Stimulated activated CD8-positive, alpha-beta memory T cell treated with anti-CD3 and anti-CD28 coated beads, Interleukin-12 subunit alpha, Interleukin-12 subunit beta, amount 100 ng/mL, for 24 hours (primary cell): ENCODE measurements around the gene RABEP1.

Experiments
- DNase-seq: peaks from one replicate; pipeline ENCODE4 v3.0.0-alpha.2; 2020; ENCODE audit errors: extremely low read depth

Gene RABEP1

DNA sequence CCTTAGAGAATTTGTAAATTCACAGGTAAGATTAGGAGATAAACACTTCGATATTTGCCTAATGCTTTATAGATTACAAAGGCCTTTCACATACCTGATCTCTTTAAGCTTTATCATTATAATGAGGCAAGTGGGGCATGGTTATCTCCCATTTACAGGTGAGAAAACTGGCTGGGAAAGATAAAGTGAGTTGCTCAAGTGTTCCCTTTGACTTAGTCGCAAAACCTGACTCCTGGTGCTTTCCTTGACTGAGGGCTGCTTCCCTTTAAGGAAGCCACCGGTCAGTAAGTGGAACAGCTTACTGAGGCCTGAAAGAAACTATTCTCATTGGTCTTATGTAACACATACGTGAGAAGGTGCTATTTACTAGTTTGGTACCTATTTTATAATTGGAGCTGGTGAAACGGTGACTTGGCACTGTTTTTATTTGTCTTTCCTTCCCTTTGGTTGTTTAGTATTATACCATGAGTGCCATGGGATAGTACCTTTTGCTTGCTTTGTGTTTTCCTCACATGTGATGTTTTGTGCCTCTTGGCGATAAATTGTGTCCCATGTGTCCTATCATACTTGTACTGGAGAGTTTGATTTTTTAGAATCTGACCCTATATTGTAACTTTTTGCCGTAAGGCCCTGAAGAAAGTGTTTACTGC lies 80.2 kb downstream of the RABEP1 start:
- DNase-seq: no peak

DNA sequence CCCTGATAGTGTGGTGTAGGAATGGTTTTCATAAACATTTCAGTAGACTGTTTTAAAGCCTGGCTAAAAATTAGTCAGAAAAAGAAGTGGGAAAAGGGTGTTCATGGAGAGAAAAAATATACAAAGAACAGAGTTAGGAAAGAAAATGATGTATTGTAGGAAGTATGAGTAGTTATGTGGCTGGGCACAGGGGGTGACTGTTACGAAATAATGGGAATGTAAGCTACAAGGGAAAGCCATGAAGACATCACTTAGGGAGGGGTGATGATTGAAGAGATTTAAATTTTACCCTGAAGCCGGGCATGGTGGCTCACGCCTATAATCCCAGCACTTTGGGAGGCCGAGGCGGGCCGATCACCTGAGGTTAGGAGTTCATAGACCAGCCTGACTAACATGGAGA lies 82.1 kb downstream of the RABEP1 start:
- no peak for DNase-seq

DNA sequence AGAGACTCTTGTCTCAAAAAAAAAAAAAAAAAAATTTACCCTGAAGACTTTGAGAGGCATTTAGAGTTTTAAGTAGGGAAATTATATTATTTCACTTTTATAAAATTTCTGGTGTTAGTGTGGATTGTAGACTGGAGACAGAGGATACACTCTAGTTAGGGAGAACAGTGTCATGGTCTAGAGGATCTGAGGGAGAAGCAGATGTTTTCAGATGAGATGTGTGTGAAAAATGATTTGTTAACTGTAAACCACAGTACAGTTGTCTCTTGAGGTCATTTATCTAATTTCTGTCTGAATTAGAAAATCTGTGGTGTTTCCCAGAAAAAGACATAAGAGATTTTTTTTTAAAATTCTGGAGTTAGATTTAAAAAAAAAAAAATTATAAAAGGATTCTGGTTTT lies 82.6 kb downstream of the RABEP1 start:
- DNase-seq: no peak

DNA sequence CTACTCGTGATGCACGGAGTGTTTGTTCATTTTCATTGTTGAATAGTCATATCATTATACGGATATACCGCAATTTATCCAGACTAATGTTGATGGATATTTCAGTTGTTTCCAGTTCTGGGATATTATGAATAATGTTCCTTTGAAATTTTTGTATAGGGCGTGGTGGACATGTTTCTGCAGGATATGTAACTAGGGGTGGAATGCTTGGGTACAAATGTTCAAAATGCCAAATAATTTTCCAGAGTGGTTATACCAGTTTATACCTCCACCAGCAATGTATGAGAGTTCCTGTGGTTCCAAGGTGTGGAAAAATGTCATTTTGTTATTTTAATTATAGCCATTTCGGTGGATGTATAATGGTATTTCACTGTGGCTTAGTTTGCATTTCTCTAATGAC lies 83.7 kb downstream of the RABEP1 start:
- DNase-seq: no peak

DNA sequence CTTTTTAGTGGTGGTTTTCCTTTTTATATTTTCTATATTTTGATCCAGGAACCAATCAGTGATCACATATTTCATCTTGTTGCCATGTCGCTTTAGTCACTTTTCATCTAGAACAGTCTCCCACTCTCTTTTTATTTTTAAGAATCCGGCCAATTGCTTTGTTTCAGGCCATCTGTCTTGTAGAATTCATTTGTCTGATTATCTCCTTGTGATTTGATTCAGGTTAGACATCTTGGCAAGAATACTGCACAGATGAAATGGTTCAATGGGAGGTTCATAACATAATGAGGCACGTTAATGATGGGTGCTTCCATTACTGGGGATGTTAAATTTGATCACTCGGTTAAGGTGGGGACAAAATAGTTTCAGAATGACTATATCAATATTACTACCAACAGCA lies 88.3 kb downstream of the RABEP1 start:
- no peak for DNase-seq

DNA sequence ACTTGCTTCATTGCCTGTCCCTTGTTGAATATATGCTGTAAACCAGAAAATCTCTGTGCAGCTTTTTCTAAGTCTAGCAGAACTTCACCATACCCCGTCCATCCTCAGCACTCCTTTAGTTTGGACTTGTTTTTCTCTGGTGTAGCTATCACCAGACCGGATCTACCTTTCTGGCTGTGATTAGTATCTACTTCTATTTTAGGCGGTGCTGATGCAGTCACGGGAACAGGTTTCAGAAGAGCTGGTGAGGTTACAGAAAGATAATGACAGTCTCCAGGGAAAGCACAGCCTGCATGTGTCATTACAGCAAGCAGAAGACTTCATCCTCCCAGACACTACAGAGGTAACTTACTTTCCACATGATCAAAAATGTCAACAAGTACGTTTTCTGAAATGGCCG lies 91.0 kb downstream of the RABEP1 start:
- DNase-seq: no peak

DNA sequence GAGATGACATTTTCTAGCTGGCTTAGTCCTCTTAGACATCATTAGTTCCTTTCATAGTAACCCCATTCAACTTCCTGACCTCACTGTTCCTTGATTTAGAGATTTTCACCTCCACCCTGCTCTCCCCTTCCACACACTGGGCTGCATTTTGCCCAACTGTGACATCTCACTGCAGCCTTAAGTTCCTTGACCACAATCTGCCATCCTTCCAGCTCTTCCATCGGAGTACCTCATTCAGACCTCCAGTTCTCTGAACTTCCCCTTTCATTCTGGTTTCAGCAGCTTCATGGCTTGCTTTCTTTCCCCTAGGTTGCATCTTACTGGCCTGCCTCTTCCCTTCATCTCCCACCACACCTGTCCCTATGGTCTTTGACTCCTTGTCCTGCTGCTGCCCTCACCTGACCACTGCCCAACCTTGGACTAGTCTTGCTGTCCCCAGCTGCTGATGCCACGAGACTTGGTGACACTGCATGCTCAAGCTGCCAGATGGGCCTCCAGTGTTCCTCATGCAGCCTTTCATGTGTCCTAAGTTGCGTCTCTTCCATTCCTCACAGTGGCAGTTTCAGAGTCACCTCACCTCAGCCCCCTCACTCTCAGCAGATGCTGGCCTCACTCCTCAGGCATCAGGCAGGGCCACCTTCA lies 96.6 kb downstream of the RABEP1 start:
- no peak for DNase-seq

DNA sequence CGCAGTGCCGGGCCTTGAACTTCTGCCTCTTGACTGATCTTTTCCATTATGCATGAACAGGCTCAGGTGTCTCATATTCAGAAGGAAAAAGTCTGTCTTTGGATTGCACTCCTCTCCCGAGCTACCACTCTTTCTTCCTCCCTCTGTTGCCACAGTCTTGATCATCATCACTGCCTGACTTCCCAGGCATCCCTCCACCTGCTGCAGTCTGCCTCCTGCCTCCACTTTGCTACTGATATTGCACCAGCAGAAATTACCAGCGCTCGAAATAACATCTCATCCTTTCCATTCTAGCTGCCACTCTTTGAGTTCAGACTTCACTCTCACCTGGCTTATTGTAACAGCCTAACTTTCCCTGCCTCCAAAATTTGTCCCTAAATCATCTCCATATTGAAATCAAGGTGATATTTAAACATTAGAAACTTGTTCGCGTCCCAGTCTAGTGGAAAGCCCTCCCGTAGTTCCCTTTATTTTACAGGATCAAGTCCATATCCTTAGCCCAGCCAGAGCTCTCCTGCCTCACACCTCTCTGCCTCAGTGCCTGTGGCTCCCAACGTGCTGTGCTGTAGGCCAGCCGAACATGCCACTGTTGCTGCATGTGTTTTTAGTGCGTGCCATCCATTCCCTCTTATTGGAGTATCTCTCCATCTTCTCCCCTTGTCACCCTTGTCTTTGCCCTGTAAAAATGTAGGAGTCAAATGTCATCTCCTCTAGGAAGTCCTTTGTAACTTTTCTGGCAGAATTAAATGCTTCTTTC lies 97.4 kb downstream of the RABEP1 start:
- DNase-seq: no peak

DNA sequence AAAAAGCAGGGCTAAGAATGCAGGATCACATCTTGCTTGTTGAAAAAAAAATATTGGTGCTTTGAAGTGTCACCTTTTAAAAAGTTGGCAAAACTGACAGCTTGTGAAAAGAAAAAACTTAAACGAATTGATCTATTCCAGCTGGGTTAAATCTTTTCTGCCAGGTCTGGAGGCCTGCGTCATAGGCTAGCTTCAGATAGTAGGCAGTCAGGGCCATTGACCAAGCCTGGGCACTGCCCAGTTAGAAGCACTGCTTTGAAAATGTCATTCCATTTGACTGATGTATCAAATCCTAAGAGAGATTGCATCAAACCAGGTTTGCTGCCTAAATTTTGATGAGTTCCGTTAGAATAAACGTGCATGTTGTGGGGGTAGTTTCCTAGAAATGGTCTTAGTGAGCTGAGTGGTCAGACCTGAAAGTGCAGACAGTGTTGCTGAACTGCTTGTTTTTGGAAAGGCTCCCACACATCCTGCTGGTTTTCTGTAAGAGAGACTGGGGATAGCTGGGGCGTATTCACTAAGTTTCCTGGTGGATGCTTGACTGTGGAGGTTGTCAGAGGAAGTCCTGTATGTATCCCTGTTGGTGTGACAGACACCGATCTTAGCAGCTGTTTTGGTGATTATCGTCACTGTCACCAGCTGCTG lies 98.5 kb downstream of the RABEP1 start:
- no peak for DNase-seq

DNA sequence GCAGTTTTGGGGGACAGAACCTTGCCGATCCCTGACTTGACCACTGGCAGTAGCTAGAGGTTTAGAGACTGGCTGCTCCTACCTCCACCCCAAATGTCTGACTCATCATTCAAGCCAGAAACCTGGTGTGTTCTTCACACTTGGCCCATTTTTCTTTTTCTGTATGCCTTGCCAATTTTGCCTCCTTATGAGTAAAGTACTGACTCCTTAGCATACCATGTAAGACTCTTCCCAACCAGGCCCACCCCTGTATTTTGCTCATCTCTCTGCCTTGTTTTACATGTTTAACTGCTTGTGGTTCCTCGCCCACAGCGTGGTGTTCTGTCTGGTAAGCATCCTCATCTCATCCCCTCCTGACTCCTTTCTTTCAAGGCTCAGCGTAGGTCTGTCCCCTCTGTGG lies 99.5 kb downstream of the RABEP1 start:
- DNase-seq: no peak

DNA sequence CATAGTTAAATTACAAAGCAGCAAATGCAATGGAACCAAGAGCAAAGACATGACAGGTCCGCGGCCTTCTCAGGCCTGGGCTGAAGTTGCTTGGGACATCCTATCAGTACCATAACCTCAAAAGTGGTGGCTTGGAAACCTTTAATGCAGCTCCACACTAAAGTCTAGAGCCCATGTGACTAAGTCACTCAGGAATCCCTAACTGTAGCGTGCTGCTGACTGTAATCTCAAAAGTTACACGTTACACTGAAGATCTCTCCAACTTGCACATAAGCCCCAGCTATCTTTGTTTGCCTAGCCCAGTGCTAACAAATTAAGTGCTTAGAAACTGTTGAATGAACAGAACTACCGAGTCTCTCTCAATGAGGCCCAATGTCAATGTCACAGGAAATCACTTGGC lies 109.6 kb downstream of the RABEP1 start:
- DNase-seq: no peak

DNA sequence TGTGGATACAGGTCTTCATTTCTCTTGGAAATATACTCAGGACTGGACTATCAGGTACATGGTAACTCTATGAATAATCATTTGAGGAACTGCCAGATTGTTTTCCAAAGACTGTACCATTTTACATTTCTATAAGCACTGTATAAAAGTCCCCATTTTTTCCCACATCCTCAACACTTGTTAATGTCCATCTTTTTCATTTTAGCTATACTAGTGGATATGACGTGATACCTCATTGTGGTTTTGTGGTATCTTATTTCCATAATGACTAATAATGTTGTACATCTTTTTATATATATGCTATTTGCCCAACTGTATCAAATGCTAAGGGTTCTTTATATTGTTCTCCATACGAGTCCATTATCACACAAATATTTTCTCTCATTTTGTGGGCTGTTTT lies 114.5 kb downstream of the RABEP1 start:
- no peak for DNase-seq

DNA sequence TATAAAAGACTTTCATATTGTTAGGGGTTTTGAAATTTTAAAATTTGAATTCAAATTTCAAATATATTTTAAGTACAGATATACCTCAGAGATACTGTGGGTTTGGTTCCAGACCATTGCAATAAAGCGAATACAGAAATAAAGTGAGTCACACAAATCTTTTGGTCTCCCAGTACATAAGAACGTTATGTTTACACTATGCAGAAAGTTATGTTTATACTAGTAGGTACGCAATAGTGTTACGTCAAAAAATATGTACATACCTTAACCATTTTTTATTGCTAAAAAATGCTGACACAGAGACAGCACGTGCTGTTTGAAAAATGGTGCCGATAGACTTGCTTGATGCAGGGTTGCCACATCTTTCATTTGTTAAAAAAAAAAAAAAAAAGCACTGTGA lies 117.7 kb downstream of the RABEP1 start:
- no peak for DNase-seq

DNA sequence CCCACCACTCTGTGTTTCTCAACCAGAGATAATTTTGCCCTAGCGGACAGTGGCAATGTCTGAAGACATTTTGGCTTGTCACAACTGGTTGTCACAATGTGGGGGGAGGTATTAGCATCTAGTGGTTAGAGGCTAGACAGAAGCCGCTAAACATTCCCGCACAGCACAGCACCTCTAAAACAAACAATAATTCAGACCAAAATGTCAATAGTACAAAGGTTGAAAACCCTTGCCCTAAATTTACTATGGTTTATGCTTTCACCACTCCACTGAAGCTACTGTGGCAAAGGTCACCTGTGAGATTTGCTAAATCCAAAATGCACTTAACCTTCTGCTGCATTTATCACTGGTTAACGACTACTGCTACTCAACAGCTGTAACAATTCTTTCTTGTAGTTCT lies 123.3 kb downstream of the RABEP1 start:
- DNase-seq: no peak

DNA sequence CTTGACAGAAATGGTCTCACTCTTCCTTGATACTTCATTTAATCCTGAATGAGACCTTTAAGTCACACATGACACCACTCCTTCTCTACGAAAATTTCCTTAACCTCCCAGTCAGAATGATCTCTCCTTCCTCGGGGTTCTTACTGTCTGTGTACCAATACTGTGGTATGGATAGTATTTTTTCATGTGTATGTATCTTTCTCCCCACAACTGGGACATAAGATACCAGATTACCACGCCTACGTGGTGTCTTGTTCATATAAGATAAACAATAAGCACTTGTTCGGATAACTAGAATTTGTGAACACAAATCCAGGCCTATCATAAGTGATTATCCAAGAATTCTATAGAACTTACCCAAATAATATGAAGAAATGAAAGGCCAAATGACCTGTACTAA lies 126.1 kb downstream of the RABEP1 start:
- DNase-seq: no peak

DNA sequence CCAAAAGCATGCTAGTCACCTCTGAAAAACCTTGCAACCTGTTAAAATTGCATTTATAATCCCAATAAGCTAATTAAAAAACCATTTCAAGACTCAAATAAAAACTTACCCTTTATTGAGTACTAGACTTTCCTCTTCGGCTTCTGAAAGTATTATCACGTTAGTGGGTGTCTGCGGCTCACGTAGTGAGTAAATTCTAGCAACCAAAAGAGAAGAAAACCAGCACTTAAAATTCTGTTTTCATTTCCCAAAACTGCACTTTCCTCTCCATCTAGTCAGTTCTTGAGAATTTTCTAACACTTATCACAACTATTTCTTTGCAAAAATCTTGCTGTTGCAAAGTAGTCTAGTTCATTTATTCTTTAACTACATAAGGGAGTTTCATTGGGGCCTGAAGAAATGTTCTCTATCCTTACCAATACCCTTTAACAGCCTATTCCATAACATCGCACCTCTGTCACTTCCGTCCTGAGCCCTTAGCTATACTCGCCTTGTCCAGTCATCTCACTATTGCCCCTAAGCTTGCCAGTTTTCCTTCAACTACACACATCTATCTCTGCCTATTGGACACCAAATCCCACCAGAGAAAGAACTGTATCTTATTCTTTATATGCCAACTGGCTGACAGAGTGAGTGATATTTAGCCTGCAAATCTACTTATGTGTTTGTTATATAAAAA lies 128.6 kb downstream of the RABEP1 start:
- DNase-seq: no peak

DNA sequence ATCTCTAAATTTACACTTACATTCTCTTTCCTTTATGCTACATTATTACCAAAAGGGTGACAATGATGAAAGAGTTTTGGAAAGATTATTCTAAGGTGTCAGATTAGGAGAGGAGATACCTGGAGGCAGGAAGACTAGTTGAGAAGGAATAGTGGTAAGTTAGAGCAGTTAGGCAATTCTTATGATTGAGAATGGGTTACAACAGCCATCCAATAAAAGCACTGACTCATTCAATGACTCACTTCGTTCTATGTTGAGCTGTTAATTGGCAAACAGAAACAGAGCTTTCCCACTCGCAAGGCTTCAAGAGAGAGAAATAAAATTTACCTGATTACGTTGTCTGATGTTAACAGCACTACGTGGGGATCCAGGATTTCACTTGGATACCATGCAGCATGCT lies 131.6 kb downstream of the RABEP1 start:
- DNase-seq: no peak

DNA sequence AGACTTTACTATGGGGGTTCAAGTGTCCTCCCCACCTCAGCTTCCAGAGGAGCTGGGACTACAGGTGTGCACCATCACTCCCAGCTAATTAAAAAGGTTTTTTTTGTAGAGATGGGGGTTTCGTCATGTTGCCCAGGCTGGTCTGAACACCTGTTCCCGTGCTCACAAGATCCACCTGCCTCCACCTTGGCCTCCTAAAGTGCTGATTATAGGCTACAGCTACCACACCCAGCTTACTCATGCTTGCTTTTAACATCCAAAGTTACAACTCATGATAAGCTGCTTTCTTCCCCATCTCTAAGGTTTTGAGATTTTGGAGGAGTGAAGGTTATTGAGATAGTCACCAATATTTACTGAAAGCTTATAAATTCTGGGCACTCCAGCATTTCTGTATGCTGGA lies 134.8 kb downstream of the RABEP1 start:
- DNase-seq: no peak

DNA sequence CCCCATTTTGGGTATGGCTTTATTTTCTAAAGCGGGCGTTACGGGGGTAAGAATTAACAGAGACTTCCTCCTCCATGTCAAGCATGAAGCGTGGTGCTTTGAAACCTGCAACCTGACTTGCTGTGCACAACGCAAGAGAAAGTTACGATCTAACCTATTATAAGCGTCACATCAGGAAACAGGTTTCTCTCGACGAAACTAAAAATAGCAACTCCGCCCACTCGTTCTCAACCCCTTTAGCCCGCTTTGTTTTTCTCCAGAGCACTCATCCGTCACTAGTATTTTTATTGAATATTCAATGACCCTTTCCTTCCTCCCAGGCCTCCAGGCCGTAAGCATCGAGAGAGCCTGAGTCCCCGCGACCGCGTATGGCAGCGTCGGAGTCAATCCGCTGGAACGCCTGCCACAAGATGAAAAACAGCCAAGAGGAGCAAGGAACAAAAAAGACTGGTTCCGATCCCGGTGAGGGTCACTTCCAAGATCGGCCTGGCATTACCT lies 136.8 kb downstream of the RABEP1 start:
- peak; percentile 45 for DNase-seq

DNA sequence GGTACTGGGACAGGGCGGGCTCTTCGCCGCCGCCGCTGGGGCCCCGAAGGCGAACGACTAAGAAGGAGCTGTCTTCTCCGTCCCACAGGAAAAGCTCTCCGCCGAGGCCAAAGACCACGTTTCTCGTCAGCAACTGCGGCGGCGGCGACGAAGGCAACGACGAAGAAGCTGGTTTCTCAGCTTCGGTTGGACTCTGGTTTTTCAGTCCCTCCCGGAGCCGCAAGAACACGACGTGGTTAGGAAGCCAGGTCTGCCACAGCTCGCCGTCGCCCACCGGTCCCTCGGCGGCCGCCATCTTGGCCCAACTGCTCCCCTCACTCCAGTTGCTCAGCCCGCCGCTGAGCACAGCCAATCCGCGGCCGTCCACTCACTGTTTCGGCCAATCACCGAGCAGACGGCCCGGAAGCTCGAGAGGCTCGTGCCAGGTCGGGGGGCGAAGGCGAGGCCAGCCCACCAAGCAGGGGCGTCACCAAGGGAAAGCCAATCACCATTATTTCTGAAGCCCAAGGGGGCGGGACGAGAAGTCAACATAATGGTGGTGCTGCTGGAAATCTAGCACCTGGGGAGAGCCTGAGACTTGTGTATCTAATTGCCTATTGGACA lies 137.4 kb downstream of the RABEP1 start, which contains the start of gene NUP88:
Gene NUP88 (minus strand): TSS at position 307 of the 603 bp plus-strand sequence. CDS start 12 bp downstream, at position 295.
- DNase-seq: peak; percentile 93

DNA sequence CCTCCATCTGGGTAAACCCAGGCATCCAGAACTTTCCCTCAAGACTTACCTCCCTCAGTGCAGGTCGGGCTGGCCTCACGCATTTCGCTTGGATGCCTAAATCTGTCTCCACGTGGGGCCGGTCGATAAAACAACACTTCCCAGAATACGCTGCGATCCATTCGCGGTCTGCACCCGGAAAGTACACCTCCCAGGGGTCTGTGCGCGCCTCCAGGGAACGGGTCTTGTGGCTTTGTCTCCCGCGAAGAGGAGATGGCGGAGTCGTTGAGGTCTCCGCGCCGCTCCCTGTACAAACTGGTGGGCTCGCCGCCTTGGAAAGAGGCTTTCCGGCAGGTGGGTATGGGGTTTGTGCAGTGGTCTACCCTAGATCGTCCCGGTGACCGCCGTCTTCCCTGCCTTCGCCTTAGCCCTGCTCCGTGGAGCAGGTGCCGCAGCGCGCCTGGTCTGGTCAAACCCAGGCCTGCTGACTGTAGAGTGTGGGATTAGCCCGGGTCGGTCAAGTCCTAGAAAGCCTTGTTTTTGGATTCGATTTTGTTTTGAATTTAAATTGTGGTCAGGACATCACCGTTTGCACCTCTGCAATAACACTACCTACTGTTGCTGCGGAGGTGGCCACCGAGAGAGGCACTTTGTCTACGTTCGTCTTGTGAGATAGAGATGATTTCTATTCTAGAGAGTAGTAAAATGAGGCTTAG lies 138.0 kb downstream of the RABEP1 start, which contains the start of gene RPAIN:
Gene RPAIN (plus strand): TSS at position 224 of the 695 bp plus-strand sequence. CDS start 29 bp downstream, at position 253.
- peak; percentile 63 for DNase-seq
